Loucy (cell line): ENCODE measurements around the gene HTR2C.

ENCODE experiments used
- EZH2phosphoT487 ChIP-seq: fragments of 200-600 bp; IDR thresholded peaks from 2 replicates; pipeline ENCODE4 v1.6.1; 2018; ENCODE audit warnings: antibody characterized with exemption, mild to moderate bottlenecking, moderate library complexity, borderline replicate concordance
- TF ChIP-seq, protein P1 (sequence below): fragments of 200-600 bp; sonication (generic); conservative IDR thresholded peaks from 2 replicates; pipeline ENCODE4 v1.5.1; 2014; ENCODE audit warnings: mild to moderate bottlenecking, antibody characterized with exemption, low read length

DNA sequence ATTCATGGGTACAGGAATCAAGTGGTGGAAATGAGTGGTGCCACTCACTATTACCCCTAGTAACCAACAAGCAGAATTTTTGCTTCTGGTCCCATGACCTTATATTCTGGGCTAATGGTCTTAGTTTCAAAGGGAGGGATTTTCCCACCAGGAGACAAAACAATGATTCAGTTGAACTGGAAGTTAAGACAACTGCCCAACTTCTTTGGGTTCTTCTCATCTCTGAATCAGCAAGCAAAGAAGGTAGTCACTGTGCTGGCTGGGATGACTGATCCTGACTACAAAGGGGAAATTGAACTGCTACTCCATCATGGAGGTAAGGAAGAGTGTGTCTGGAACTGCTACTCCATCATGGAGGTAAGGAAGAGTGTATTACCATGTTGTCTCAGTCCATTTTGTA is 346.3 kb downstream of the HTR2C start:
- TF ChIP-seq, protein P1, sequence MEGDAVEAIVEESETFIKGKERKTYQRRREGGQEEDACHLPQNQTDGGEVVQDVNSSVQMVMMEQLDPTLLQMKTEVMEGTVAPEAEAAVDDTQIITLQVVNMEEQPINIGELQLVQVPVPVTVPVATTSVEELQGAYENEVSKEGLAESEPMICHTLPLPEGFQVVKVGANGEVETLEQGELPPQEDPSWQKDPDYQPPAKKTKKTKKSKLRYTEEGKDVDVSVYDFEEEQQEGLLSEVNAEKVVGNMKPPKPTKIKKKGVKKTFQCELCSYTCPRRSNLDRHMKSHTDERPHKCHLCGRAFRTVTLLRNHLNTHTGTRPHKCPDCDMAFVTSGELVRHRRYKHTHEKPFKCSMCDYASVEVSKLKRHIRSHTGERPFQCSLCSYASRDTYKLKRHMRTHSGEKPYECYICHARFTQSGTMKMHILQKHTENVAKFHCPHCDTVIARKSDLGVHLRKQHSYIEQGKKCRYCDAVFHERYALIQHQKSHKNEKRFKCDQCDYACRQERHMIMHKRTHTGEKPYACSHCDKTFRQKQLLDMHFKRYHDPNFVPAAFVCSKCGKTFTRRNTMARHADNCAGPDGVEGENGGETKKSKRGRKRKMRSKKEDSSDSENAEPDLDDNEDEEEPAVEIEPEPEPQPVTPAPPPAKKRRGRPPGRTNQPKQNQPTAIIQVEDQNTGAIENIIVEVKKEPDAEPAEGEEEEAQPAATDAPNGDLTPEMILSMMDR = no peak
- no peak for TF ChIP-seq EZH2phosphoT487
